SH-SY5Y (cell line): ENCODE measurements around the gene SLC19A1.

Source experiments
- GATA2 ChIP-seq: IDR thresholded peaks from 2 replicates; pipeline ENCODE4 v1.6.1; 2011; ENCODE audit warnings: mild to moderate bottlenecking, low read depth, low read length
- GATA3 ChIP-seq: IDR thresholded peaks from 2 replicates; pipeline ENCODE4 v1.6.1; 2011; ENCODE audit warnings: low read depth, mild to moderate bottlenecking, low read length, moderate library complexity

GRCh38 chr21:45457832-45458172 lies 84.4 kb downstream of the SLC19A1 start:
- TF ChIP-seq GATA2 (no peak), GATA3 (no peak)
